CD4-positive, alpha-beta T cell (primary cell): ENCODE measurements around the gene XK. TPM values are rescaled to one million over a fixed set of nuclear protein-coding genes. Genes with fewer than 3 reads are reported as not detected.

Experiments used
- ATAC-seq: fragments of 200-7000 bp; cut with Tn5 transposase; one replicate; pipeline ENCODE4 v1.10.0; 2022; ENCODE audit warnings: mild to moderate bottlenecking; ENCODE audit not compliant: poor library complexity
- CTCF ChIA-PET: fragments of 350-600 bp; sonication (Branson Sonifier 250); formaldehyde crosslinking; loops from one replicate; lab custom pipeline; 2021; ENCODE audit warnings: antibody characterized with exemption, inconsistent platforms; lab: Charles Lee
- POLR2A ChIA-PET: fragments of 350-600 bp; sonication (Branson Sonifier 250); formaldehyde crosslinking; loops from one replicate; lab custom pipeline; 2021; ENCODE audit warnings: antibody characterized with exemption, inconsistent platforms; lab: Charles Lee
- DNase-seq, 14 experiments: peaks; one replicate each; pipeline ENCODE4 v3.0.0-alpha.2; 2013 to 2020; ENCODE audit warnings: mixed read lengths in 2 of 14
- H3K27ac ChIP-seq, 2 donors: one replicate each; pipeline versions ENCODE4 v1.5.1 to v1.7.0; 2013; ENCODE audit warnings: low read length in 2 of 2, low read depth in 1 of 2, mild to moderate bottlenecking in 1 of 2
- H3K27me3 ChIP-seq, 2 experiments: 1 replicate in 1 of 2; 2 replicates in 1 of 2; pipeline versions ENCODE4 v1.6.1 to v1.7.0; 2013; ENCODE audit warnings: low read length in 2 of 2, control low read depth in 1 of 2, mild to moderate bottlenecking in 1 of 2, moderate library complexity in 1 of 2; ENCODE audit not compliant: insufficient read depth in 2 of 2, control insufficient read depth in 1 of 2
- H3K36me3 ChIP-seq: one replicate; pipeline ENCODE4 v1.6.1; 2013; ENCODE audit warnings: low read length, control low read depth; ENCODE audit not compliant: insufficient read depth
- H3K4me1 ChIP-seq: one replicate; pipeline ENCODE4 v1.6.1; 2013; ENCODE audit warnings: low read length, control low read depth; ENCODE audit not compliant: insufficient read depth
- H3K4me3 ChIP-seq: one replicate; pipeline ENCODE4 v1.5.1; 2013; ENCODE audit warnings: mild to moderate bottlenecking, low read length, moderate library complexity
- H3K9me3 ChIP-seq, 2 experiments: 1 replicate in 1 of 2; 2 replicates in 1 of 2; pipeline versions ENCODE4 v1.6.1 to v1.7.0; 2013; ENCODE audit warnings: low read length in 2 of 2, mild to moderate bottlenecking in 2 of 2, control low read depth in 1 of 2, moderate library complexity in 1 of 2; ENCODE audit not compliant: control insufficient read depth in 1 of 2, insufficient read depth in 1 of 2
- H3K27ac Mint-ChIP-seq: one replicate; pipeline ENCODE4 v1.8.0; 2020; ENCODE audit warnings: mixed read lengths
- H3K27me3 Mint-ChIP-seq: one replicate; pipeline ENCODE4 v1.8.0; 2021; ENCODE audit warnings: mixed read lengths
- H3K36me3 Mint-ChIP-seq: one replicate; pipeline ENCODE4 v1.8.0; 2021; ENCODE audit warnings: low read depth, mixed read lengths
- H3K4me1 Mint-ChIP-seq: one replicate; pipeline ENCODE4 v1.8.0; 2021; ENCODE audit warnings: low read depth, mixed read lengths
- H3K4me3 Mint-ChIP-seq: one replicate; pipeline ENCODE4 v1.8.0; 2020; ENCODE audit warnings: mild to moderate bottlenecking, mixed read lengths
- H3K9me3 Mint-ChIP-seq: one replicate; pipeline ENCODE4 v1.8.0; 2020; ENCODE audit warnings: mixed read lengths
- CTCF ChIP-seq: fragments of 200-600 bp; IDR thresholded peaks from one replicate; pipeline ENCODE4 v1.8.0; 2022; ENCODE audit warnings: antibody characterized with exemption, mild to moderate bottlenecking
- intact Hi-C, 2 experiments: fragments of 100-400 bp; cut with DNase I in 1 of 2; cut with micrococcal nuclease in 1 of 2; formaldehyde crosslinking; loops; one replicate each; pipeline versions ENCODE4 v1.15.1 to v1.9.0; 2023 to 2025; cut with DNase I, micrococcal nuclease
- total RNA-seq, 174 experiments: library from RNA in 2 of 174; stranded (reverse) in 2 of 174; gene quantifications; one replicate each; pipeline ENCODE4 v1.2.3 and lab custom pipeline; 2021 to 2026

XK gene
- total RNA-seq, 2 experiments from 2014 or later: 0.05 TPM; not detected in 1

DNA sequence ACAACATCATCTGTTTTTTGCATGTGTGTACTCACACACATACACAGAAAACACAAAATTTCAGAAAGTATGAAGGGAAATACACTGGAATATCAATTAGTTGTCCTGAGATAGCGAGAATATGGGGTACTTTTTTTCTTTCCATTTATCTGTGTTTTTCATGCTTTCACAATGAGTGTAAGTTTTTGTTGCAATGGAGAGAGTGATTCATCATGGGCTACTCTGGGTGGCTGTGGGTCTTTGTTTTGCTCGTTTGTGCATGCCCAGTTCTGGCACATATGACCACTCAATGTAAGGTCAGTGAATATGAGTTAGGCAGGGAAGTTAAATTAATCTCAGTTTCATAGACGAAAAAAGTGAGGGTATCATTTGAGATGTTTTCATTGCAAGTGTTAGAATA lies 26.9 kb downstream of the XK start:
- no peak for DNase-seq
- Mint-ChIP-seq H3K27me3 (no peaks in the 10 kb centered on the region), H3K36me3 (no peaks in the 10 kb centered on the region), H3K9me3 (no peaks in the 10 kb centered on the region), H3K27ac (no peak overlapping the region), H3K4me3 (no peak overlapping the region), H3K4me1 (no peaks in the 10 kb centered on the region)
- no peaks in the 10 kb centered on the region for H3K4me1 ChIP-seq
- no peak overlapping the region for H3K27ac ChIP-seq
- ATAC-seq: no peak
- H3K27me3 ChIP-seq: no peaks in the 10 kb centered on the region
- ChIA-PET POLR2A (no interaction called here), CTCF (no interaction called here)
- no peaks in the 10 kb centered on the region for H3K36me3 ChIP-seq
- no peaks in the 10 kb centered on the region for H3K9me3 ChIP-seq
- intact Hi-C loops: no loop called here
- H3K4me3 ChIP-seq: no peak overlapping the region
- no peak for TF ChIP-seq CTCF

DNA sequence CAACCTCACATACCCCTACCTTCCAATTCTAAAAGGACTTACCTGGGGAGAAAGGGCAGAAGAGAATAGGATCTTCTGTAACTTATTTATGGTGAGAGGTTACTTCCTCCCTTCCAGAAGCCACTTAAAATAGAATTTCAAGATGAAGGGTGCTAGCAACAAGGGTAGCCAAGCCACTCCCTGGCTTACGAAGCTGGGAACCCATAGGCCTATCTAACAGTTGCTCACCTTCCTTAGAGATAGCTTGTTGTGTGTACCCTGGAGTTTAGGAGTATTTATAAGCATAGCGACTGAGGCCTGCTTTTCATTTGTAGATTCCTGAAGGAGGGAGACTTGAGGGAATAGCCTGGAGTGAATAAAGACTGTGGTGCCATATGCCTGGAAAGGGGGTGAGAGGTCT lies 28.9 kb downstream of the XK start:
- no peak for TF ChIP-seq CTCF
- no peak overlapping the region for H3K4me3 ChIP-seq
- POLR2A ChIA-PET: no interaction called here

GRCh38 chrX:37716602-37717001 lies 31.0 kb downstream of the XK start:
- no peaks in the 10 kb centered on the region for H3K4me1 ChIP-seq
- ATAC-seq: no peak
- no peak for DNase-seq
- H3K36me3 ChIP-seq: no peaks in the 10 kb centered on the region
- H3K36me3 Mint-ChIP-seq: no peaks in the 10 kb centered on the region
- no peak overlapping the region for H3K4me3 ChIP-seq
- no peaks in the 10 kb centered on the region for H3K4me1 Mint-ChIP-seq
- H3K9me3 Mint-ChIP-seq: peaks cover 6% of the 10 kb centered on the region
- H3K9me3 ChIP-seq: no peaks in the 10 kb centered on the region
- no peaks in the 10 kb centered on the region for H3K27me3 Mint-ChIP-seq
- ChIA-PET POLR2A (no interaction called here), CTCF (no interaction called here)
- intact Hi-C loops: no loop called here
- no peaks in the 10 kb centered on the region for H3K27me3 ChIP-seq
- no peak overlapping the region for H3K27ac Mint-ChIP-seq
- H3K27ac ChIP-seq: no peak overlapping the region
- TF ChIP-seq CTCF: no peak
- H3K4me3 Mint-ChIP-seq: no peak overlapping the region

More for the DNA sequence above, 28.9 kb downstream of the XK start:
- no peaks in the 10 kb centered on the region for H3K9me3 ChIP-seq
- intact Hi-C loops: no loop called here
- CTCF ChIA-PET: no interaction called here
- no peak overlapping the region for H3K27ac Mint-ChIP-seq
- H3K4me1 ChIP-seq: no peaks in the 10 kb centered on the region
- no peaks in the 10 kb centered on the region for H3K27me3 Mint-ChIP-seq
- DNase-seq (no peak), ATAC-seq (no peak)
- H3K36me3 Mint-ChIP-seq: no peaks in the 10 kb centered on the region
- no peaks in the 10 kb centered on the region for H3K27me3 ChIP-seq
- H3K27ac ChIP-seq: no peak overlapping the region
- H3K9me3 Mint-ChIP-seq: peaks cover 6% of the 10 kb centered on the region
- no peaks in the 10 kb centered on the region for H3K36me3 ChIP-seq
- no peaks in the 10 kb centered on the region for H3K4me1 Mint-ChIP-seq
- no peak overlapping the region for H3K4me3 Mint-ChIP-seq
